ENCODE data around the gene RETSAT. TPM values are rescaled to one million over a fixed set of nuclear protein-coding genes. Genes with fewer than 3 reads are reported as not detected.
"Not testable (repeated sequence)": the region's sequence is repeated elsewhere in the genome, so short reads cannot be mapped to it uniquely, and the experiment has no call there.

RETSAT gene
- total RNA-seq, 1 donor from 2014 or later, result 86.4 TPM

- no peak for DNase-seq (ENCODE audit: low spot score)
Measured at GRCh38 chr2:85330839-85331636, 23.3 kb downstream of the RETSAT start.

DNA sequence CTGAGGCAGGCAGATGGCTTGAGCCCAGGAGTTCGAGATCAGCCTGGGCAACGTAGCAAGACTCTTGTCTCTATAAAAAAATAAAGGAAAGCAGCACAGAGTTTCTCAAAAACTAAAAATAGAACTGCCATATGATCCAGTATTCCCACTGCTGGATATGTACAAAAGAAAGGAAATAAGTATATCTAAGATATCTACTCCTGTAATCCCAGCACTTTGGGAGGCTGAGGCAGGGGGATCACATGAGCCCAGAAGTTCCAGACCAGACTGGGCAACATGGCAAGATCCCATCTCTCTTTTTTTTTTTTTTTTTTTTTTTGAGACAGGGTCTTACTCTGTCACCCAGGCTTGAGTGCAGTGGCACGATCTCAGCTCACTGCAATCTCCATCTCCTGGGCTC is 24.6 kb downstream of the RETSAT start:
- not testable (repeated sequence) for DNase-seq (ENCODE audit: low spot score)

DNA sequence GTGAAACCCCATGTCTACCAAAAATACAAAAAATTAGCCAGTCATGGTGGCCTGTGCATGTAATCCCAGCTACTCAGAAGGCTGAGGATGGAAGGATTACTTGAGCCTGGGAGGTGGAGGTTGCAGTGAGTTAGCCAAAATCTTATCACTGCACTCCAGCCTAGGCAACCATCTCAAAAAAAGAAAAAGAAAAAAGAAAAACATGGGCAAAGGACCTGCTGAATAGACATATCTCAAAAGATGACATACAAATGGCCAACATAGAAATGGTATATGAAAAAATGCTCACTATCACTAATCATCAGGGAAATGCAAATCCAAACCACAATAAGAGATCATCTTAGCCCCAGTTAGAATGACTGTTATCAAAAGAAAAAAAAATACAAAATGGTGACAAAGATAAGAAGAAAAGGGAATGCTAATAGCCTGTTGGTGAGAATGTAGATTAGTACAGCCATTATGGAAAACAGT is 25.1 kb downstream of the RETSAT start:
- no peak for DNase-seq (ENCODE audit: low spot score)

- peak; percentile 94 for DNase-seq (ENCODE audit: low spot score)
Measured at GRCh38 chr2:85327822-85328617, 26.3 kb downstream of the RETSAT start, which contains the start of gene TGOLN2. Gene TGOLN2 (minus strand): TSS chr2:85327989. CDS start chr2:85327962, 27 bp downstream.

DNA sequence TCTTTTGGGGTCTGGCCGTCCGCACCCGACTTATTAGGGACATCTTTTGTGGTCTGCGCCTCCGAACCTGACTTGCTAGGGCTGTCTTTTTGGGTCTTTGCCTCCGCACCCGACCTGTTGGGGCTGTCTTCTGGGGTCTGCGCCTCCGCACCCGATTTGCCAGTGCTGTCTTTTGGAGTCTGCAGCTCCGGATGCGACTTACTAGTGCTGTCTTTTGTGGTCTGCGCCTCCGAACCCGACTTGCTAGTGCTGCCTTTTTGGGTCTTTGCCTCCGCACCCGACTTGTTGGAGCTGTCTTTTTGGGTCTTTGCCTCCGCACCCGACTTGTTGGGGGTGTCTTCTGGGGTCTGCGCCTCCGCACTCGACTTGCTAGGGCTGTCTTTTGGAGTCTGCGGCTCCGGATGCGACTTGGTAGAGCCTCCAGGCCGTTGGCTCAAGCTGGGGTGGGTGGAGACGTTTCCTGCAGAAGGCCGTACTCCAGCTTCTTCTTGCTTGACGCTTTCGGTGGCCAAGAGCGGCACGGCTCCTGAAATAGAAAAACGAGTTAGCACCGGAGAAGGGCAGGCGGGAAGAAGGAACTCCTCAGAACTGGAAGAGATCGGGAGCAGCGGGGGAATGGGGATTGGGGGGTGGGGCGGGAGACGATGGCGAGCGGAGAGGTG is 27.0 kb downstream of the RETSAT start:
- peak; percentile 45 for DNase-seq (ENCODE audit: low spot score)

DNA sequence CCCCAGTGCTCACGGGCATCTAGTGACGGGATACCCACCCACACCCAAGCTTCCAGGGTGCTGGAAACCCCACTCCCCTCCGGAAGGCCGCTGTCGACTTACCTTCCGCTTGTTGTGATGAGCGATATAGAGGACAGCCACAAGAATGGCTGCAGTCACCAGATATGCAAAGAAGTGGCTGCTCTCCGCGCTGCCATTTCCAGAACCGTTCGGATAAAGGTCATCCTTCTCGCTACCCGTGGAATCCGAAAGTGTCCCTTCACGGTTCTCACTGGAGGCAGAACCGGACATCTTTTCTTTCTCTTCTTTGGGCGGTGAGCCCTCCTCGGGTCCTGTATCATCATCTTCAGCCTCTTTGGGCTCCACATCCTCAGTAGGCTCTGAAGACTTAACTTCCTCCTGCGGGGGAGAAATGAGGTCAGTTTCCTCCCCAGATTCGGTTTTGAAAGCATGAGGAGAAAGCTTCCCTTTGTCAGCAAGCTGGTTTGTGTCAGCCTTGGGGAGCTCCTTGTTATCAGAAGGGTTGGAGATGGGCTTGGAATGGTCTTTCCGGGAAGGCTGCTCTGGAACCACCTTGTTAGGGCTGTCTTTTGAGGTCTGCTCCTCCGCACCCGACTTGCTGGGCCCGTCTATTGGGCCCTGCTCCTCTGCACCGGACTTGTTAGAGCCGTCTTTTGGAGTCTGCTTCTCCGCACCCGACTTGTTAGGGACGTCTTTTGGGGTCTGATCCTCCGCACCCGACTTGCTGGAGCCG is 27.7 kb downstream of the RETSAT start:
- no peak for DNase-seq (ENCODE audit: low spot score)

GRCh38 chr2:85325466-85325811 is 28.9 kb downstream of the RETSAT start:
- no peak for DNase-seq (ENCODE audit: low spot score)

- peak; percentile 68 for DNase-seq (ENCODE audit: low spot score)
Measured at GRCh38 chr2:85324639-85325465, 29.5 kb downstream of the RETSAT start.

GRCh38 chr2:85323988-85324367 is 30.4 kb downstream of the RETSAT start:
- not testable (repeated sequence) for DNase-seq (ENCODE audit: low spot score)

DNA sequence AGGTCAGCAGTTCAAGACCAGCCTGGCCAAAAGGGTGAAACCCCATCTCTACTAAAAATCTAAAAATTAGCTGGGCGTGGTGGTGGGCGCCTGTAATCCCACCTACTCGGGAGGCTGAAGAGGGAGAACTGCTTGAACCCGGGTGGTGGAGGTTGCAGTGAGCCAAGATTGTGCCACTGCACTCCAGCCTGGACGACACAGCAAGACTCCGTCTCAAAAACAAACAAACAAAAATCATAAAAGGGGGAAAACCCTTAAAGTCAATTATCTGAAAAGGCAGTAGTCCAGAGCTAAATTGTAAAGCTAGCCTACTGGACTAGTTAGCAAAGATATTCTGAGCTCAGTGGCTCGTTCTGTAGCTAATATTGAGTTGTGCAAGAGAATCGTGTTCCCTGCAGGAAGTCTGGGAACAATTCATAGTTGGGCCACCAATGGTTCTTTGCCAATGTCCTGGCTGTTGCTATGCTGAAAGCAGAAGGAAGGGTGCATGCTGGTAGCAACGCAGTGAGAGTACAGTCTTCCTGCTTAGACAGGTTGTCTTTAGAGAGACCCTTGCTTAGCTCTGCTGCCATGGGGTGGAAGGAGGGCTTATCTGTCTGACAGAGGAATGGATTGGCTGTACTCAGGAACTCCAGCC is 30.9 kb downstream of the RETSAT start:
- DNase-seq (ENCODE audit: low spot score), result no peak

- no peak for DNase-seq (ENCODE audit: low spot score)
Measured at GRCh38 chr2:85319796-85320195, 34.5 kb downstream of the RETSAT start.

DNA sequence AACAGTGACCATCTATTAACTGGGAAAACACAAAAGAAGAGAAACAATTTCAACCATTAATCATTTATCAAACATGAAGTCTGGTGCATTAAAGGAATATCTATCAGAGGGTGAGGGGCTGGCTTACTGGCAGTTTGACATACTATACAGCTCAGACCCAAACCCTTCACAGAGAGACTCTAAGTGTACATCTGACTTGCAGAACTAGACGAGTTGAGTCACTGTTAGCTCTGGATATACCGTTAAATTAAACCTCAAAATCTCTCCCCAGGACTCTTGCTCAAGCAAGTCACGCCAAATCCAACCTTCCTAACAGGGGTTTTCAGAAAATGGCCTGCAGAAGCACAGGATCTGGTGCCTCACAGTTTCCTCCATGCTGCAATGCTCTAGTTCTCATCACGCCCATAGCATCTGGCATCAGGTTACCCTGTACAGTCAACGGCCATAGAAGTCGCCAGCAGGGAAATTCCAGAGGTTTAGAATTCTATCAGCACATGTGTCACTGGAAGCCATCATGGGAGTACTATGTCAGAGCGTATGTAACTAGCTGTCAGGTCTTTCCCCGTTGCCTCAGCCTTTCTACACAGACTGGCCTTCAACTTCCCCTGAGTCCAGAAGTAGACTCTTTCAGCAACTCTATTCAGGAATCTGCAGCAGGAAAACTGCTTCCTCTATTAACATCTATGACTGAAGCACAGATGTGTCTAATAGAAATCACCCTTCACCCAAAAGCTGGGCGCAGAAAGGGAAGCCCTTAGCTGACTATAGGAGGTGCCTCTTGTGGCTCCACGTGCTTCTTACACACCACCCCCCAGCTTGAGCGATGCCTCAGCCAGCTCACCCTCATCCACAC is 35.9 kb downstream of the RETSAT start:
- DNase-seq (ENCODE audit: low spot score), result no peak

DNA sequence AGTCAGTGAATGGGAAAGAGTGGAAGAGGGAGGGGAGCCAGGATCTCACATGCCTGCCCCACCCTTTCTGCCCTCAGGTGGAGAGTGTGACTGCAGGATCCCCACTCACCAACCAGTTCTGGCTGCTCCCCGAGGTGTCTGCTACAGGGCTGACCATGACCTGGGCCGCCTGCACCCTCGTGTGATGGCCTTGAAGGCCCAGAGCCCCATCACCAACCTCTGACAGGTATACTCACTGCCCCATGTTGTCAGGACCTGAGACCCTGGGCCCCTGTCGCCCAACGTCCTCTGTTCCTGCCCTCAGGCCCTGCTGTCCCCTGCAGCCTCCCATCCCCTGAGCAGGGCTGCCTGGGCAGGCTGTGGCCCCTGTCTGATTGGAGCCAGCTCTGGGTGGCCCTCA is 38.4 kb downstream of the RETSAT start:
- not testable (repeated sequence) for DNase-seq (ENCODE audit: low spot score)

DNA sequence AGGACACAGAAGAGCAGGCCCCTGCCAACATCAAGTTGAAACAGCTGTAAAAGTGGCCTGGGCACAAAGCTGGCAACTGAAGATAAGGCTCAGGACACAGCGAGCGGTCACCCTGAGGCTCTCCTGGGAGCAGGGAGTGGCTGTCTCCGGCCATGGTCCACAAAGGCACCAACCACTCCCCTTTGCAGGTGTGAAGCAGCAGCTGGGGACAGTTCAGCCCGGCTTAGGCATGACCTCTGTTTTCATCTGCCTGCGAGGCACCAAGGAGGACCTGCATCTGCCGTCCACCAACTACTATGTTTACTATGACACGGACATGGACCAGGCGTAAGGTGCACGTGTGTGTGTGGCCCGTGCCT is 39.5 kb downstream of the RETSAT start:
- DNase-seq (ENCODE audit: low spot score), result no peak

DNA sequence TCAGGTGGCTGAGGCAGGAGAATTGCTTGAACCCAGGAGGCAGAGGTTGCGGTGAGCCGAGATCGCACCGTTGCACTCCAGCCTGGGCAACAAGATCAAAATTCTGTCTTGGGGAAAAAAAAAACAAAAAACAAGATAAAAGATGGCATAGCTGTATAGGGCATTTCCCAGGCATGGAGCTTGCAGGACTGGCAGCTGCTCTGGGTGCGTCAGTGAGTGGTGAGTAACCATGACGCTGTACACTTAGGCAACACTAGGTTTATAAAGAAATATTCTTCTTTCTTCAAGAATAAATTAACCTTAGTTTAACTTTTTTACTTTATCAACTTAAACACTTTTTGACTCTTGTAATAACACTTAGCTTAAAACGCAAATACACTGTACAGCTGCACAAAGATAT is 41.9 kb downstream of the RETSAT start:
- DNase-seq (ENCODE audit: low spot score), result no peak

GRCh38 chr2:85310330-85310729 is 44.0 kb downstream of the RETSAT start:
- no peak for DNase-seq (ENCODE audit: low spot score)

DNA sequence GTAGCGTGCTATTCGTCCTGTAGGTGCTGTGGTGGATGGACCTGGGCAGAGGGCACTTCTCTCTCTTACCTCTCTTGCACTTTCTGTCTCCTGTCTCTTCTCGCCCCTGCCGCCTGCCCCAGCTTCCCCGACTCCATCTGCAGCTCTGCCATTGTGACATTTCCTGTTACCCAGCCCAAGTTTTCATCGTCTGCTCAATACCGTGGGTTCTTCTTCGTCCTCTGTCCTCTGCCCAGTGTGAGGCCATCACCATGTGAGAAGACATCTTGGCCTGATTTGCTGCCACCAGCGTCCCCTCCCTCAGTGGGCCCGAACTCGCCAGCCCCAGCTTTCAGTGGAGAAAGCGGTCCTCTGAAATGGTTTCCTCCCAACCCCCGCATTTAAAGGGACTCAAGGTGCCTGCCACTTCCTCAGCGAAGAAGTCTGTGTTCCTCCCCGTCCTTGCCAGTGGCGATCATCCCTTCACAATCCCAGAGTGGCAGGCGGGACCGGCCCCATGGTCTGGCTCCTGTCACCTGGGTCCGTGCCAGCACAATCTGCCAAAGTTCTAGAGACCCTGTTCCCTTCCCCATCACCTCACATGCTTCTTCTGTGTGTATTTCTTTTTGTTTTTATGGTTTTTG is 44.5 kb downstream of the RETSAT start:
- DNase-seq (ENCODE audit: low spot score), result no peak

DNA sequence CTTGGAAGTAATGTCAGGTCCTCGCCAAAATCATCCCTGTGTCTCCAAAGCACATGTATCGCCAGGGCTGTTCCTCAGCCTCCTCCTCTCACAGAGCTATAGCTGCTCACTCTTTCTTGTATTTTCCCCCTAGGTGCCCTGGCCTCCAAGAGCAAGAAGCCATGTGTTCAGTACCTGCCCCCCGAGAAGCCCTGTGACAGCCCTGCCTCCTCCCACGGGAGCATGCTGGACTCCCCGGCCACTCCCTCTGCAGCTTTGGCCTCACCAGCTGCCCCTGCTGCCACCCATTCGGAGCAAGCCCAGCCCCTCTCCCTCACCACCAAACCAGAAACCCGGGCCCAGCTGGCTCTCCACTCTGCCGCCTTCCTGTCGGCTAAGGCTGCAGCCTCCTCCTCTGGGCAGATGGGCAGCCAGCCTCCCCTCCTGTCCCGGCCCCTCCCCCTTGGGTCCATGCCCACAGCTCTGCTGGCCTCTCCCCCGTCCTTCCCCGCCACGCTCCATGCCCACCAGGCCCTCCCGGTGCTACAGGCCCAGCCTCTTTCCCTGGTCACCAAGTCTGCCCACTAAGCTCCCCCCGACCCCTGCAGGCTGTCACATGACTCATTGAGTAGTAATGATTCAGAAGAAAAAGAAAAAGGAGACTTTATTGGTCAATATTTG is 45.3 kb downstream of the RETSAT start:
- DNase-seq (ENCODE audit: low spot score), result peak; percentile 41
